DMS53 treated with DMSO at 0.1 percent for 48 hours (cell line): ENCODE data around the gene CD99L2.

Source experiments
- DNase-seq: peaks from one replicate; lab custom pipeline; 2025; ENCODE audit not compliant: unreplicated experiment; lab: John Stamatoyannopoulos, UW

Gene CD99L2

GRCh38 chrX:150765782-150766350 lies 132.6 kb downstream of the CD99L2 start:
- no peak for DNase-seq

DNA sequence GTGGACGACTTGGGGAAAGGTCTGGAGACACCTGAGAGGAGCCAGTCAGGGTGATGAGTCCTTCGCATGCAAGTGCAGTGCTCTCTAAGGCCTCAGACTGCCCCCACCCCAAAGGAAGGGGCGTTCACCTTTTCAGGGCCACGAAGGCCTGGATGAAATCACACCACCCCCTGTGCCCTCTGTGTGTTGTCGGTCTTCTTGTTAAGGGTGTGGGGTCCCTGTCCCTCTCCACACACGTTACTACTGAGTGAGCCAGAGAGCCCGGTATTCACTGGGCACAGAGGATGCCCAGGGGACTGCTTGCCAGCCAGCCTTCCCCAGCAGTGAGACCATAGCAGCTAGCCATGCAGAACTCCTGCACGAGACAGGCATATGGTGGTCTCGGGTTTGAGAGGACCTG lies 133.2 kb downstream of the CD99L2 start:
- no peak for DNase-seq

GRCh38 chrX:150763810-150764209 lies 134.7 kb downstream of the CD99L2 start:
- no peak for DNase-seq

- DNase-seq: no peak
Observed at GRCh38 chrX:150763303-150763797, 135.1 kb downstream of the CD99L2 start.

GRCh38 chrX:150762258-150763165 lies 136.0 kb downstream of the CD99L2 start:
- no peak for DNase-seq

DNA sequence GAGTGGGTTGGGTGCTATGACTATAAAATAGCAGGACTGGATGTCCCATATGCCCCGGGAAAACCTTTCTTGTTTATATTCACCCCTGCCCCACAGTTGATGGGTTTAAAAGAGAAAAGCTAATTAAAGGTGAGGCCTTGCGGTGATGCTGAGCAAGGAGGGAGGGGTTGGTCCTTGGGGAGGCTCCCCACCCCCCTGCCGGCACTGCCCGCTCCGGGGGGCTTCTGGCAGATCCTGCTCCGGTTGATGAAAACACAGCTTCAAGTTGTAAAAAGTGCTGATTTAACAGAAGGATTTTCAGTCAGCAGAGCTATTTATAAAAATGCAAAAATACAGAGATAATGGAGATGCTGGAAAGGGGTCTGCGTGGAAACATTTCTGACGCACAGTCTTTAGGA lies 136.7 kb downstream of the CD99L2 start:
- DNase-seq: no peak

DNA sequence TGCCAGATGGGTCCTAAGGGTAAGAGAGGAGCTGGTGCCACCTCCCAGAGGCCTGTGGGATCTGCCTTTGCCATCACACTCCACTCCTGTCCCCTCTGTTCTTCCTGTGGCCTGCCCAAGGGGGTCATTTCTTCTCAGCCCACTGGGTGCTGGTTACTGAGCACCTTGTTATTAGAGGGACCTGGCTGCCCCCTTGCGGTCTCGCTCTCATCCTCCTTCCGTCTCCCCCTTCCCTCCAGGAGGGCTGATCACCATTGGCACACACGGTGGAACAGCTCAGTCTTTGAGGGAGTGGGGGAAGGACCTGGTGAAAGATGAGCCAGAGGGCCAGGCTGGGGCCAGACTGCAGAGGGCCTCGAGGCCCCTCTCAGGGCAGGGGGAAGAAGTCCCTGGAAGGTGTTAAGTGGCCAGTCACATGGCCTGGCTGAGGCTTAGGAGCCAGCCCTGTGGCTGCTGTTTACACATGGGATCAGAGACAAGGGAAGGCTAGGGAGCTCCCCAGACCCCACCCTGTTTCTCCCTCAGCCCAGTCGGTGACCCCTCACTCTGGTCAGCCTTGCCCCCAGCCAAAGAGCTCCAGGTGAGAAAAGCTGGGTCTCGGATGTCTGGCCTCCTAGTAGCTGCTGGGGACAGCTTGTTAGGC lies 137.2 kb downstream of the CD99L2 start:
- DNase-seq: no peak

DNA sequence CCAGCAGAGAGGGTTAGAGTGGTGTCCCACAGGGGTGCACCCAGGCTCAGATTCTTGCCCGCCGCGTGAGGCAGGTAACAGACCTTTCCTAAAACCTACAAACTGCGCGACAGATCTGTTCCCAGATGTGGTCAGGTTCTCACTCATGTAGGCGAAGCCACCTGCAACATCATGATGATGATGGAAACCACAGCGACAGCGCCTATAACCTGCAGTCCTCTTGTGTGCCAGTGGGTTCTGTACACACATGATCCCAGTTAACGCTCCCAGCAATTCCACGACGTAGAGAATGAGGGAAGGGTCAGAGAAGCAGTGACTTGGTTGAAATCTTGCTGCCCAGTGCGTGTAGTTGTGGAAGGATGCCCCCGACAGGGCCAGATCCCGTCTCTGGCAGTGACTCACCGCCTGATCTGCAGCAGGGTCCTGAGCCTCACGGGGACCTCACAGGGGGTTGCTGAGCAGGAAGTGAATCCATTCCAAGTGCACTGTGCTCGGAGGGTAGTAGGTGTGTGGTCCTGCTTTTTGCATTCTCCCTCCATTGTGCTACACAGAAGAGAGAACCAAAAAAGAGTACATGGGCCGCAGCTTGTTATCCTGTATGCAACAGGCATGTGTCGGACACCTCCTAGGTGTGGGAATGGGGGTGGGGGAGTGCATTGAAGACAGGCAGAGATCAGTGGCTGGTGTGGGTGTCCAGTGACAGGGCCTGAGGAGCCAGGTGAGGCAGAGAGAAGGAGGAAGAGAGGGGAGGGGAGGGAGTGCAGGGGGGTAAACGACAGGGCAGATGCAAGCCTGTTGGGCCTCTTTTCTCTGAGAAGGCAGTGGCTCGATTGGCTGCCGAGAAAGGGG lies 138.7 kb downstream of the CD99L2 start:
- DNase-seq: no peak

DNA sequence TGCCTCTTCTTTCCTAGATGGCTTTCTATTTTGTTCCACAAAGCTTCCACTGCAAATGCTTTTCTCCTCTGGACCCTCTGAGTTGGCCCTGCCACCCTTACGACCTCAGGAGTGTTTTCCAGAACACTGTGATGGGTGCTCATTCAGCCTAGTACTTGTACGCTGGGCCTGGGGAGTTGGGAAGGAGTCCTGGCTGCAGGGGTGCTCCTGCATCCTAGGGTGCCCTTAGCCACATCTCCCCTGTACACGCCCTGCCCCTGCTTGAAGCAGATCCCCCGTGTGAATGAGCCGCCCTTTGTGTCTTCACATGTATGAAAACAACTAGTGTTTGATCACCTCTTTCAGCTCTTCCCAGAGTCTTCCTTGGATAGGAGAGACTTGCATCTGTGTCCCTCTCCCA lies 141.1 kb downstream of the CD99L2 start:
- DNase-seq: no peak

DNA sequence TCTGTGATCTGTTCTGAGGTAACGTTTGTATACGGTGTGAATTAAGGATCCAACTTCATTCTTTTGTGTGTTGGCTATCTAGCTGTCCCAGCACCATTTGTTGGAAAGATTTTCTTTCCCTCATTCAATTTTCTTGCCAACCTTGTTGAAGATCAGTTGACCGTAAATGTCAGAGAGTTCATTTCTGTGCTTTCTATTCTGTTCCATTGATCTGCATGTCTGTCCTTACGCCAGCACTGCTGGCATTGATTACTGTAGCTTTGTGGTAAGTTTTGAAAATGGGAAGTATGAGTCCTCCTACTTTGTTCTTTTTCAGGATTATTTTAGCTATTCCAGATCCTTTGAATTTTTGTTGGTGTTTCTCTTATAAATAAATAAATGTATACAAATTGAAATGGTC lies 144.5 kb downstream of the CD99L2 start:
- DNase-seq: no peak

DNA sequence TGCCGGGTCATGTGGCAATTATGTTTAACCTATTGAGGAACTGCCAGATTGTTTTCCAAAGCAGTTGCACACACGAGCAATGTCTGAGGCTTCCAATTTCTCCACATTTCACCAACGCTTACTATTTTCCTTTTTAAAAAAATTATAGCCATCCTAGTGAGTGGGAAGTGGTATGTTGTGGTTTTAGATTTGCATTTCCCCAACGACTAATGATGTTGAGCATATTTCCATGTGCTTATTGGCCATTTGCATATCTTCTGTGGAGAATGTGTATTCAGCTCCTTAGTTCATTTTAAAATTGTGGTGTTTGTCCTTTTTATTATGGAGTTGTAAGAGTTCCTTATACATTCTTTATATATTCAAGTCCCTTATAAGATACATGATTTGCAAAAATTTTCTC lies 145.1 kb downstream of the CD99L2 start:
- no peak for DNase-seq

DNA sequence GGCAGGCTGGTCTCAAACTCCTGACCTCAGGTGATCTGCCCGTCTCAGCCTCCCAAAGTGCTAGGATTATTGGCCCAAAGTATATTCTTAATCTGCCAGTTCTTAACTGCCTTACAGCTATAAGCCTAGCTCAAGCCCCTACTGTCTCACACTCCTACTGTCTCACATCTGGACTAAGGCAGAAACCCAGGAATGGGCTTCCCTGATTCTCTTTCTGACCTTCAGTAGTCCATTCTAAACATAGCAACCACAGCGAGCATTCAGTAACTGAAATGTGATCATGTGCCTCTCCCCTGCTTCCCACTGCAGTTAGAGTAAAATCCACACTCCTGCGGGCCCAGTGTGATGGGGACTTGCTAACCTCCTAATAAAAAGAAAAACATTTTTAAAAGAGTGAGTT lies 146.3 kb downstream of the CD99L2 start:
- DNase-seq: no peak

DNA sequence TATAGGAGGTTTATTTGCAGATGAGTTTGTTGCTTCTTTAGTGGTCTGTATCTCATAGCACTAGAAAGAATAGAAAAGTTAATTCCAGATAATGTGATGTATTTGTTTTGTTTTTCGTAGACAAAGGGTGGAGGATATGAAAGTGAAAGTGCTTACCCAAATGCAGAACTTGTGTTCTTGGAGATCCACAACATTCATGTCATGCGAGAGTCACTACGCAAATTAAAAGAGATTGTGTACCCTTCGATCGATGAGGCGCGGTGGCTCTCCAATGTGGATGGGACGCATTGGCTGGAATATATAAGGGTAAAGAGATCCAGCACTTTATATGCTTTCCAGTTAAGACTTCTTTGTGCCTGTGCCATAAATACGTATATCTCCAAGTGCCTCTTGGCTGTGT lies 162.0 kb downstream of the CD99L2 start:
- no peak for DNase-seq

GRCh38 chrX:150731795-150732194 lies 166.7 kb downstream of the CD99L2 start:
- no peak for DNase-seq

DNA sequence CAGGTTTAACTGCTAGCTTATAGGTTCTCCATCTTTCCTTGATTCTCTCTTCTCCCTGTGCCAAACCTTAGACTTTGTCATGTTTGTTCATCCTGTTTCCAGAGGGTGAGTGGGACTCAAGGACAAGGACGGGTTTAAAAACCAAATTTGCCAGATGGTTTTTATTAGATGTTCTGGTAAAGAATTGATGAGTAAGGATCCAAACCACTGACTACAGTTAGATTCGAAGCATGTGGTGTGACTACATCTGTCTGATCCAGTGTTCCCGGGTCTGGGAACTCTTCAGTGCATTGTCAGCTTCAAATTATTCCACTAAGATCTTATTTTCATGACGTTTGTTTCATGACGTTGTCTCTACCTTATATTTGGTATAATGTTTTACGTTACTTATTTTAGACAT lies 167.7 kb downstream of the CD99L2 start:
- DNase-seq: no peak

DNA sequence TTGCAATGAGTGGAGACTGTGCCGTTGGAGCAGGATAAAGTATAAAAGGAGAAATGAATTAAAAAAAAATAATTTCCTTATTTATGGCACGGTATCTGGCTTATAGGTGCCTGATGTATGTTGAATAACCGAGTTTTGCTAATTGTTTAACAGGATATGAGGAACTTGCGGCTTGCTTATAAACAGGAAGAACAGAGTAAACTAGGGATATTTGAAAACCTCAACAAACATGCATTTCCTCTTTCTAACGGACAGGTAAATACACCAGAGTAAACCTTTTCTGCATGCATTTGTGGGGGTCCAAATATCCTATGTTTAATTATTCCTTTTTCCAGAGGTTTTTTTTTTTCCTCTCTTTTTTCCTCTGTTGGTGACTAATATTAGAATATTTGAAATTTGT lies 168.5 kb downstream of the CD99L2 start:
- no peak for DNase-seq

DNA sequence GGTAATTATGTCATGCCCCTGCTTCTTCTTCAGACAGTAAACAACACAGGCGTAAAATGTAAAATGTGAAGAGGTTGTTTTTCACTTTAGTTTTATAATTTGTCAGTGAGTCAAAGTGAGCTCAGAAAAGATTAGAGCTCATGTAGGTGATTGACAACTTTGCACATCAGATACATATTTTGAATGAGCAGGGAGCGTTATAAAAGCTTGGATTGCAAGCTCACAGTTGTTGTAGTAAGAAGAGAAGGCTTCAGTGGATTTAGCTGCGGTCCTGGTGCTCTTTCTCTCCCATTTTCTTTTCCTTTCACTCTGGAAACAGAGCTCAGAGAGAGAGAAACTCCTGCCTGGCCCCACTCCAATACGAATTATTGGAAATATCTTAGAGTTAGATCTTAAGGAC lies 178.8 kb downstream of the CD99L2 start:
- DNase-seq: no peak
